Uterus (tissue), 2 donors: ENCODE results near the gene EMILIN1.

ENCODE experiments used
- CTCF ChIP-seq, 4 experiments: fragments of 200-600 bp in 2 of 4; fragments of 450-650 bp in 2 of 4; sonication (generic) in 2 of 4; IDR thresholded peaks; one replicate each; pipeline ENCODE4 v1.5.1; 2016 to 2019; ENCODE audit warnings: antibody characterized with exemption in 4 of 4, mild to moderate bottlenecking in 2 of 4, moderate library complexity in 1 of 4
- POLR2A ChIP-seq, 2 donors: fragments of 450-650 bp; IDR thresholded peaks; one replicate each; pipeline ENCODE4 v1.6.1; 2016; ENCODE audit warnings: antibody characterized with exemption in 2 of 2, mild to moderate bottlenecking in 1 of 2, moderate library complexity in 1 of 2

GRCh38 chr2:27058210-27058609 lies 20.2 kb upstream of the EMILIN1 start:
- TF ChIP-seq CTCF (IDR thresholded peaks at IDR 0.05): no peak
- TF ChIP-seq POLR2A (IDR thresholded peaks at IDR 0.05): no peak
